Activated T-helper 1 cell treated with Interleukin-2 at 50 U/mL for 16 hours (primary cell): ENCODE data around the gene SCP2D1.

ENCODE experiments used
- DNase-seq: peaks from one replicate; pipeline ENCODE4 v3.0.0-alpha.2; 2020; ENCODE audit warnings: low read depth

Gene SCP2D1

GRCh38 chr20:18815194-18815942 is 1.8 kb downstream of the SCP2D1 start:
- no peak for DNase-seq

GRCh38 chr20:18822832-18823231 is 9.2 kb downstream of the SCP2D1 start:
- DNase-seq: no peak

- no peak for DNase-seq
Observed at GRCh38 chr20:18831830-18832499, 18.4 kb downstream of the SCP2D1 start.

DNA sequence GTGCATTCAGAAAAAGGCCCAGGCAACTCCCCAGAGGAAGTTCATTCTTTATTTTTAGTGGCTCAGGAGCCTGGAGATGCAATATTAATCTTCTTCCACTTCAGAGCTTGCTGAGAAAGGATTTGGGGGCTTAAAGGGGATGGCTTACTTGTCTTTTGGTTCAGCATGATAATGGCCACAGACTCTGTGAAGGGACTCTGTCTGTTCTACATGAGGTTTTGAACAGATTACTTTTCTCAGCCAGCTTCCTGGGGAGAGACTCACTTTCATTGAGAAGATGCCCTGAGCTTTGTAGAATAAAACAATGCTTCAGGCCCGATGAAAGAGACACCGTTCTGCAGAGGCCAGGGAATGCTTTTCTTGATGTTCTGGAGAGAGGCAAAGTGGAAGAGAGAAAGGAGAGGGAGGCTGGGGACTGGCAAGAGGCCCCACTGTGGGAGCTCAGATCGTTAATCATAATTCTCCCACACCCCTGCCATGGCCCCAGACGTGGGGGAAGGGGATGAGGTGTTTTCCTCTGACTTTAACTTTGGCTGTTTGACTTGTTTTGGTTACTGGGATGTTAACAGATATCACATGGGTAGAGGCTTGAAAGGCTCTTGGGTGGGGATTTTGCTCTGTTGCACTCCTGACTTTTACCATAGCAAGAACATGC is 19.1 kb downstream of the SCP2D1 start:
- no peak for DNase-seq

- no peak for DNase-seq
Observed at GRCh38 chr20:18835466-18836256, 22.1 kb downstream of the SCP2D1 start.

- DNase-seq: no peak
Observed at GRCh38 chr20:18837718-18838117, 24.1 kb downstream of the SCP2D1 start.

DNA sequence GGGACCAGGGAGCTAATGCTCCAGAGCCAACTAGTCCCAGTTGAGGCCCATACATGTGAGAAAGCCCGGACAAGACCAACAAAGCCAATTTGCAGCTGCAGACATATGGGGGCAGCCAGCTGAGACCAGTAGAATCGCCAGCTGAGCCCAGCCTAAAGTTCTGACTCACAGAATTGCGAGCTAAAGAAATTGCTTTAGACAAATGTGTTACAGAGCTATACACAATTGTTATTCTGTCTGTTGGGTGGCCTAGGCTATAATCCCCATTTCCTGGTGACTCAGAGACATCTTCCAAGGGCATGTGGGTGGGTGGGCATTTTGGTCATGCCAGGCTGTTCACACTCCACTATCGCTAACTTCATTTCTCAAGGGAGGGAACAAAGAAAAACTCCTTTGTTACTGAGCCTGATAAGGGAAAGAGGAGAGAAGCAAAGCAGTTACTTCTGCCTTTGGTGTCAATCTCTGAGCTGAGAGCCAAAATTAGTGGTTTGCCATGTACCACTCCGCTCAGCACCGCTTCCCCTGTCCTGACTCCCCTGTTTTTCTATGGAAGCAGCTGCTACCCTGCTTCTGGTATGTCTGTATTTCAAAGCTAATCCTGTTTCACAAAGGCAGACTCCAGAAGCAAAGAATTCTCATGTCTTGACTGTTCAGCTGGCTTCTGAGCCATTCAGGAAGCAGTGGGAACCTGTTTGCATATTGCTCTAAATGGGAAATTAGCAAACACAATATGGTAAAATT is 26.1 kb downstream of the SCP2D1 start:
- DNase-seq: no peak

DNA sequence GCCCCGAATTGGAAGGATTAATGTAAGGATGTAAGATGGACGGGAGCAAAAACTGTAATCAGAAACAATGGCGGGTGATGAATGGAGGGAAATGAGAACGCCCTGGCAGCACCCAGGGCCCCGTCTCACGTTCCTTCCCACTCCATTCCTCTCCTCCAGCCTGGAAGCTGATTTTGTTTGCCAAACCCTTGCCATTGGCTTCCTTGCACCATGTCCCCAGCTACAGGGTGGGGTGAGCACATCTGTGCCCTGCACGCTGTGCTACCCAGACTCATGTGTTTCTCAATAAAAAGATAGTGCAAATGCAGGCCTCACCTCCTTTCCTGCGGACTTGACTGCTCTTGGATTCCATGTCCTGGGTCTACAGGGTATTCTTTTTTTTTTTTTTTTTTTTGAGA is 26.7 kb downstream of the SCP2D1 start:
- no peak for DNase-seq

DNA sequence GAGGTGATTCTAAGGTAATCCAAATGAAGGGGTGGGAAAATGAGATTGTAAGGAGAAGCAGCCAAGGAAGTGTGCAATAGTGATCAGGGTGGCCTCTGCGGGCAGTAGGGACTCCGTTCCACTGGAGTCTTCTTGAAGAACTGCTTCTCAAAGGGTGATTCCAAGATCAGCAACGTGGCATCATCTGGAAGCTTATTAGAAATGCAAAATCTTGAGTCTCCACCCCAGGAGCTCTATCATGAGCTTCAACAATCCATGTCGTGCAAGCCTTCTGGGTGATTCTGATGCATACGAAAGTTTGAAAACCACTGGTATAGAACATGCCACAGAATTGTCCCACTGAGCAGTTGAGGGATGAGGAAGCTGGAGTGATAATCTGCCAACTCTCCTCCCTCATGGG is 31.4 kb downstream of the SCP2D1 start:
- DNase-seq: no peak

GRCh38 chr20:18847226-18847755 is 33.7 kb downstream of the SCP2D1 start:
- no peak for DNase-seq

- no peak for DNase-seq
Observed at GRCh38 chr20:18849131-18849530, 35.5 kb downstream of the SCP2D1 start.

GRCh38 chr20:18851629-18852028 is 38.0 kb downstream of the SCP2D1 start:
- DNase-seq: no peak

GRCh38 chr20:18852318-18852717 is 38.7 kb downstream of the SCP2D1 start:
- DNase-seq: no peak

- DNase-seq: no peak
Observed at GRCh38 chr20:18853216-18853615, 39.6 kb downstream of the SCP2D1 start.

GRCh38 chr20:18853946-18854646 is 40.5 kb downstream of the SCP2D1 start:
- no peak for DNase-seq

GRCh38 chr20:18855882-18856281 is 42.3 kb downstream of the SCP2D1 start:
- DNase-seq: no peak

DNA sequence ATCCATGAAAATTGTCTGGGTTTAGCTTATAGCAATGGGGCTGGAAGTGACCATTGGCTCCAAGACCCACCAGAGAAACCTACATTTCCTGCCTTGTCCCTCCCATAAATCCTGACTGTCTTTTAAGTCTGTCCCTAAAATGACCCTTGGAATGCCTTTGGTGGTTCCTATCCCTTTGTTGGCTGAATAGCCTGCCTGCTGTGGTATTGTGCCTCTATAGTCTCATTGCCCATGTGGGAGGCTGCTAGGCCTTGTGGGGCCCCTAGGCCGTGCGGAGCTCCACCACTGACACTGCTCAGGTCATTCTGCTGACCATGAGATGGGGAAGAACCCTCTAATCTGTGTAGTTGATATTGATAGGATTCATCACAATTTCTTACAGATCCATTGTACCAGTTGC is 43.3 kb downstream of the SCP2D1 start:
- no peak for DNase-seq

DNA sequence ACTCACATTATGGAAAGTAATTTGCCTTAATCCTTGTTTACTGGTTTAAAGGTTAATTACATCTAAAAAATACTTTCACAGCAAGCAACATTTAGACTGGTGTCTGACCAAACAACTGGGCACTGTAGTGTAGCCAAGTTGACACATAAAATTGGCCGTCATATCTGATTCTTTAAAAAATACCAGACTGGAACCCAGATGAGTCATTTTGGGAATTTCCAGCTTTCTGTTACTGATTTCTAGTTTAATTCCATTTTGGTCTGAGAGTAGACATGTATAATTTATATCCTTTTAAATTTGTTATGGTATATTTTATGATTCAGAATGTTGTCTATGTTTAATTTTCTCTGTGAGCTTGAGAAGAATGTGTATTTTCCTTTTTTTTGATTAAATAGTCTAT is 44.1 kb downstream of the SCP2D1 start:
- DNase-seq: no peak

DNA sequence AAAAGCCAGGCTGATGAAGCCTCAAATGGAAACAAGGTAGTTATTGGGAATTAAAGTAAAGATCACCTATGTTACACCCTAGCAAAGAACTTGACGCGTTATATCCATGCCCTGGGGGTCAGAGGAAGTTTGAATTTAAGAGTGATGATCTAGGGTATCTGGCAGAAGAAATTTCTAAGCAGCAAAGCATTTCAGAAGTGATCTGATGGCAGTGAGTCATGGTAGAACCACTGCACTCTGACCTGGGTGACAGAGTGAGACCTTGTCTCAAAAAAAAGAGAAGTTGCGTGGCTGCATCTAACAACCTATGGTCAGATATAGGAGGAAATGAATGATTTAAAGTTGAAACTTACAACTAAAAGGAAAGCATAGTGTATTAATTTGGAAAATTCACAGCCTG is 45.2 kb downstream of the SCP2D1 start:
- no peak for DNase-seq
